Measurements from ENCODE around the gene GHRH. TPM values are rescaled to one million over a fixed set of nuclear protein-coding genes. Genes with fewer than 3 reads are reported as not detected.

Gene GHRH
- total RNA-seq, 1 experiment from 2014 or later = not detected

- peaks cover 35% of the 10 kb centered on the region for H3K36me3 ChIP-seq (ENCODE audit: control insufficient read depth, insufficient read depth, low read length)
- ChIA-PET CTCF (no interaction called here), POLR2A (no interaction called here)
- H3K4me1 ChIP-seq (ENCODE audit: control insufficient read depth, insufficient read depth, low read length) = peaks cover 6% of the 10 kb centered on the region
- in situ Hi-C loops (cut with HindIII; ENCODE audit: low pct_unique_long_range_greater_than_20kb, low sequenced_read_pairs) = no loop called here
- no peak overlapping the region for H3K4me3 ChIP-seq (ENCODE audit: low read depth in 2 of 2, low read length in 2 of 2)
- no peak overlapping the region for H3K27ac ChIP-seq (ENCODE audit: low read length)
- BruUV-seq (replicated peaks) = no TSS peak
- intact Hi-C loops (cut with micrococcal nuclease; ENCODE audit: unreplicated experiment) = no loop called here
- ATAC-seq (no peak), DNase-seq (ENCODE audit: low read depth, low spot score) (no peak)
- H3K27me3 ChIP-seq (ENCODE audit: control insufficient read depth, insufficient read depth, low read length) = no peaks in the 10 kb centered on the region
- H3K9me3 ChIP-seq (ENCODE audit: control insufficient read depth, insufficient read depth, low read depth, low read length) = no peaks in the 10 kb centered on the region
- TF ChIP-seq TCF7L2 (IDR thresholded peaks at IDR 0.05; ENCODE audit: low read depth, low read length) (no peak), SIN3A (IDR thresholded peaks at IDR 0.05; ENCODE audit: borderline replicate concordance, insufficient read depth, low read depth, low read length) (no peak), POLR2AphosphoS5 (IDR thresholded peaks at IDR 0.05; ENCODE audit: low read depth, low read length) (no peak)
- TF ChIP-seq, protein P1, sequence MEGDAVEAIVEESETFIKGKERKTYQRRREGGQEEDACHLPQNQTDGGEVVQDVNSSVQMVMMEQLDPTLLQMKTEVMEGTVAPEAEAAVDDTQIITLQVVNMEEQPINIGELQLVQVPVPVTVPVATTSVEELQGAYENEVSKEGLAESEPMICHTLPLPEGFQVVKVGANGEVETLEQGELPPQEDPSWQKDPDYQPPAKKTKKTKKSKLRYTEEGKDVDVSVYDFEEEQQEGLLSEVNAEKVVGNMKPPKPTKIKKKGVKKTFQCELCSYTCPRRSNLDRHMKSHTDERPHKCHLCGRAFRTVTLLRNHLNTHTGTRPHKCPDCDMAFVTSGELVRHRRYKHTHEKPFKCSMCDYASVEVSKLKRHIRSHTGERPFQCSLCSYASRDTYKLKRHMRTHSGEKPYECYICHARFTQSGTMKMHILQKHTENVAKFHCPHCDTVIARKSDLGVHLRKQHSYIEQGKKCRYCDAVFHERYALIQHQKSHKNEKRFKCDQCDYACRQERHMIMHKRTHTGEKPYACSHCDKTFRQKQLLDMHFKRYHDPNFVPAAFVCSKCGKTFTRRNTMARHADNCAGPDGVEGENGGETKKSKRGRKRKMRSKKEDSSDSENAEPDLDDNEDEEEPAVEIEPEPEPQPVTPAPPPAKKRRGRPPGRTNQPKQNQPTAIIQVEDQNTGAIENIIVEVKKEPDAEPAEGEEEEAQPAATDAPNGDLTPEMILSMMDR (IDR thresholded peaks at IDR 0.05) = no peak
- TF ChIP-seq, protein P2, sequence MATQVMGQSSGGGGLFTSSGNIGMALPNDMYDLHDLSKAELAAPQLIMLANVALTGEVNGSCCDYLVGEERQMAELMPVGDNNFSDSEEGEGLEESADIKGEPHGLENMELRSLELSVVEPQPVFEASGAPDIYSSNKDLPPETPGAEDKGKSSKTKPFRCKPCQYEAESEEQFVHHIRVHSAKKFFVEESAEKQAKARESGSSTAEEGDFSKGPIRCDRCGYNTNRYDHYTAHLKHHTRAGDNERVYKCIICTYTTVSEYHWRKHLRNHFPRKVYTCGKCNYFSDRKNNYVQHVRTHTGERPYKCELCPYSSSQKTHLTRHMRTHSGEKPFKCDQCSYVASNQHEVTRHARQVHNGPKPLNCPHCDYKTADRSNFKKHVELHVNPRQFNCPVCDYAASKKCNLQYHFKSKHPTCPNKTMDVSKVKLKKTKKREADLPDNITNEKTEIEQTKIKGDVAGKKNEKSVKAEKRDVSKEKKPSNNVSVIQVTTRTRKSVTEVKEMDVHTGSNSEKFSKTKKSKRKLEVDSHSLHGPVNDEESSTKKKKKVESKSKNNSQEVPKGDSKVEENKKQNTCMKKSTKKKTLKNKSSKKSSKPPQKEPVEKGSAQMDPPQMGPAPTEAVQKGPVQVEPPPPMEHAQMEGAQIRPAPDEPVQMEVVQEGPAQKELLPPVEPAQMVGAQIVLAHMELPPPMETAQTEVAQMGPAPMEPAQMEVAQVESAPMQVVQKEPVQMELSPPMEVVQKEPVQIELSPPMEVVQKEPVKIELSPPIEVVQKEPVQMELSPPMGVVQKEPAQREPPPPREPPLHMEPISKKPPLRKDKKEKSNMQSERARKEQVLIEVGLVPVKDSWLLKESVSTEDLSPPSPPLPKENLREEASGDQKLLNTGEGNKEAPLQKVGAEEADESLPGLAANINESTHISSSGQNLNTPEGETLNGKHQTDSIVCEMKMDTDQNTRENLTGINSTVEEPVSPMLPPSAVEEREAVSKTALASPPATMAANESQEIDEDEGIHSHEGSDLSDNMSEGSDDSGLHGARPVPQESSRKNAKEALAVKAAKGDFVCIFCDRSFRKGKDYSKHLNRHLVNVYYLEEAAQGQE (IDR thresholded peaks at IDR 0.05; ENCODE audit: insufficient read depth in 1 of 2, low read depth in 2 of 2, low read length in 1 of 2) = no peak
Observed at GRCh38 chr20:37205794-37206193, 55.8 kb downstream of the GHRH start.

DNA sequence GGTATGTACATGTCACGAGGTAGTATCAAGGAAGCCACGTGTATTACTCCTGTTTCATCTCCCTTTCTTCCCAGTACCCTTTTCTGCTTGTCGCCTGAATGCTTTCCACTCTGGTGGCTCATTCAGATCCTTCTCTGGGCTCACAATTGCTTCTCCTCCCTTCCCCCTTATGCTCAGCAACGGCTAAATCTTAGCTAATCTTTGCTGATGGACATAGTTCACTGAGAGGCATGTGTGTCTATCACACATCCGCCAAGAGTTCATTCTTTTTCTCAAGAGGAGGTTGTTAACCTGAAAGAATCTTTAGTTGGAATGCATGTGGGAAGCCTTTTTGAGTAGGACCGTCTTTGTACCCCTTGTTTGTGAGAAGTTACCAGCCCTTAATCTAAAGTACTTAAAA, 56.5 kb downstream of the GHRH start:
- H3K4me1 ChIP-seq (ENCODE audit: control insufficient read depth, insufficient read depth, low read length) = peaks cover 6% of the 10 kb centered on the region
- CTCF ChIA-PET = no interaction called here
- peaks cover 34% of the 10 kb centered on the region for H3K36me3 ChIP-seq (ENCODE audit: control insufficient read depth, insufficient read depth, low read length)
- intact Hi-C loops (cut with micrococcal nuclease; ENCODE audit: unreplicated experiment) (no loop called here), in situ Hi-C loops (cut with HindIII; ENCODE audit: low pct_unique_long_range_greater_than_20kb, low sequenced_read_pairs) (no loop called here)
- no peak overlapping the region for H3K4me3 ChIP-seq (ENCODE audit: low read depth in 2 of 2, low read length in 2 of 2)
- no peak for DNase-seq (ENCODE audit: low read depth, low spot score)
- POLR2A ChIA-PET = no interaction called here
- BruUV-seq (replicated peaks) = TSS peak; percentile 10
- H3K27ac ChIP-seq (ENCODE audit: low read length) = no peak overlapping the region
- no peaks in the 10 kb centered on the region for H3K27me3 ChIP-seq (ENCODE audit: control insufficient read depth, insufficient read depth, low read length)
- H3K9me3 ChIP-seq (ENCODE audit: control insufficient read depth, insufficient read depth, low read depth, low read length) = no peaks in the 10 kb centered on the region
- TF ChIP-seq, protein P2 (IDR thresholded peaks at IDR 0.05; ENCODE audit: insufficient read depth in 1 of 2, low read depth in 2 of 2, low read length in 1 of 2) = no peak
- no peak for TF ChIP-seq SIN3A (IDR thresholded peaks at IDR 0.05; ENCODE audit: borderline replicate concordance, insufficient read depth, low read depth, low read length)
- TF ChIP-seq, protein P1 (IDR thresholded peaks at IDR 0.05) = no peak
- TF ChIP-seq TCF7L2 (IDR thresholded peaks at IDR 0.05; ENCODE audit: low read depth, low read length) = no peak
- no peak for ATAC-seq
